ENCODE measurements around the gene SHISA2.

DNA sequence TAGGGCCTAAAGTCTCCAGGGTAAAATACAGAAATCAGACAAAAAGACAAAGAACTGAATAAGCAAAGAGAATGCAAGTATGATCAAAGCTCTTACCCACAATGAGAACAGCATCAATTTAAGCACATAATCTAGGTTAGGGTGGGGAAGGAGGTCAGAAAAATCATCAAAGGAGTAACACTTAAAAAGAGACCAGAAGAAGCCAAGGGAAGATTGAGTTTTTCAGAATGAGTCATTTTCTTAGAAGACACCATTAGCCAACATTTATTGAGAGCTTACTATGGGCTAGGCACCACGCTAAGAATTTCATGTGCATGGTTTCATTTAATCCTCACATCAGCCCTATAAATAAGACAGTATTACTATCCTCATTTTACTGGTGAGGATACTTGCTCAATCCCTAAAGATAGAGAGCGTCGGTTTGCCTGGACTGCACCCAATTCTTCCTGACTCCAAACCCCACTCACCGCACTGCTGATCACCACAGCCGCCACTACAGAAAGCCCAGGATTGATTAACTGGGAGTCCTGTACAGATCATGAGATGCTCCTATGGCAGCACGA, 1.7 kb upstream of the SHISA2 start:
- TF ChIP-seq, protein P1, sequence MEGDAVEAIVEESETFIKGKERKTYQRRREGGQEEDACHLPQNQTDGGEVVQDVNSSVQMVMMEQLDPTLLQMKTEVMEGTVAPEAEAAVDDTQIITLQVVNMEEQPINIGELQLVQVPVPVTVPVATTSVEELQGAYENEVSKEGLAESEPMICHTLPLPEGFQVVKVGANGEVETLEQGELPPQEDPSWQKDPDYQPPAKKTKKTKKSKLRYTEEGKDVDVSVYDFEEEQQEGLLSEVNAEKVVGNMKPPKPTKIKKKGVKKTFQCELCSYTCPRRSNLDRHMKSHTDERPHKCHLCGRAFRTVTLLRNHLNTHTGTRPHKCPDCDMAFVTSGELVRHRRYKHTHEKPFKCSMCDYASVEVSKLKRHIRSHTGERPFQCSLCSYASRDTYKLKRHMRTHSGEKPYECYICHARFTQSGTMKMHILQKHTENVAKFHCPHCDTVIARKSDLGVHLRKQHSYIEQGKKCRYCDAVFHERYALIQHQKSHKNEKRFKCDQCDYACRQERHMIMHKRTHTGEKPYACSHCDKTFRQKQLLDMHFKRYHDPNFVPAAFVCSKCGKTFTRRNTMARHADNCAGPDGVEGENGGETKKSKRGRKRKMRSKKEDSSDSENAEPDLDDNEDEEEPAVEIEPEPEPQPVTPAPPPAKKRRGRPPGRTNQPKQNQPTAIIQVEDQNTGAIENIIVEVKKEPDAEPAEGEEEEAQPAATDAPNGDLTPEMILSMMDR (IDR thresholded peaks at IDR 0.05): no peak
- TF ChIP-seq POLR2A (IDR thresholded peaks at IDR 0.05) (no peak), POLR2AphosphoS5 (IDR thresholded peaks at IDR 0.05; ENCODE audit: insufficient read depth in 1 of 2, low read depth in 1 of 2) (no peak)

All from vagina (tissue), 2 donors.